ENCODE data around the gene GADL1.

The GADL1 gene

GRCh38 chr3:30729512-30729911 lies 164.9 kb downstream of the GADL1 start:
- DNase-seq (ENCODE audit: low read depth in 2 of 3, low spot score in 2 of 3): no peak

- DNase-seq (ENCODE audit: low read depth in 2 of 3, low spot score in 2 of 3): no peak
Measured at GRCh38 chr3:30728143-30728542, 166.3 kb downstream of the GADL1 start.

- no peak for DNase-seq (ENCODE audit: low read depth in 2 of 3, low spot score in 2 of 3)
Measured at GRCh38 chr3:30724863-30725262, 169.6 kb downstream of the GADL1 start.

- no peak for DNase-seq (ENCODE audit: low read depth in 2 of 3, low spot score in 2 of 3)
Measured at GRCh38 chr3:30723211-30723610, 171.2 kb downstream of the GADL1 start.

GRCh38 chr3:30721314-30721634 lies 173.2 kb downstream of the GADL1 start:
- no peak for DNase-seq (ENCODE audit: low read depth in 2 of 3, low spot score in 2 of 3)

GRCh38 chr3:30720586-30721313 lies 173.7 kb downstream of the GADL1 start:
- DNase-seq (ENCODE audit: low read depth in 2 of 3, low spot score in 2 of 3): no peak

- DNase-seq (ENCODE audit: low read depth in 2 of 3, low spot score in 2 of 3): no peak
Measured at GRCh38 chr3:30719536-30719935, 174.9 kb downstream of the GADL1 start.

GRCh38 chr3:30713885-30714503 lies 180.5 kb downstream of the GADL1 start:
- DNase-seq (ENCODE audit: low read depth in 2 of 3, low spot score in 2 of 3): no peak

GRCh38 chr3:30712991-30713390 lies 181.5 kb downstream of the GADL1 start:
- no peak for DNase-seq (ENCODE audit: low read depth in 2 of 3, low spot score in 2 of 3)

GRCh38 chr3:30711867-30712266 lies 182.6 kb downstream of the GADL1 start:
- no peak for DNase-seq (ENCODE audit: low read depth in 2 of 3, low spot score in 2 of 3)

- DNase-seq (ENCODE audit: low read depth in 2 of 3, low spot score in 2 of 3): no peak
Measured at GRCh38 chr3:30711151-30711550, 183.3 kb downstream of the GADL1 start.

- DNase-seq (ENCODE audit: low read depth in 2 of 3, low spot score in 2 of 3): no peak
Measured at GRCh38 chr3:30710017-30710416, 184.4 kb downstream of the GADL1 start.

- no peak for DNase-seq (ENCODE audit: low read depth in 2 of 3, low spot score in 2 of 3)
Measured at GRCh38 chr3:30708472-30708871, 186.0 kb downstream of the GADL1 start.

- no peak for DNase-seq (ENCODE audit: low read depth in 2 of 3, low spot score in 2 of 3)
Measured at GRCh38 chr3:30707825-30708224, 186.6 kb downstream of the GADL1 start.

- no peak for DNase-seq (ENCODE audit: low read depth in 2 of 3, low spot score in 2 of 3)
Measured at GRCh38 chr3:30704931-30705890, 189.2 kb downstream of the GADL1 start.

- no peak for DNase-seq (ENCODE audit: low read depth in 2 of 3, low spot score in 2 of 3)
Measured at GRCh38 chr3:30702828-30703397, 191.5 kb downstream of the GADL1 start.

- DNase-seq (ENCODE audit: low read depth in 2 of 3, low spot score in 2 of 3): no peak
Measured at GRCh38 chr3:30702038-30702827, 192.2 kb downstream of the GADL1 start.

GRCh38 chr3:30700702-30701321 lies 193.6 kb downstream of the GADL1 start:
- no peak for DNase-seq (ENCODE audit: low read depth in 2 of 3, low spot score in 2 of 3)

GRCh38 chr3:30699927-30700326 lies 194.5 kb downstream of the GADL1 start:
- DNase-seq (ENCODE audit: low read depth in 2 of 3, low spot score in 2 of 3): no peak

GRCh38 chr3:30698549-30698948 lies 195.9 kb downstream of the GADL1 start:
- no peak for DNase-seq (ENCODE audit: low read depth in 2 of 3, low spot score in 2 of 3)
